HEK293 (cell line): Measurements from ENCODE around the gene HIVEP2.

Experiments
- CTCF ChIA-PET: fragments of 350-600 bp; formaldehyde crosslinking; extraction: SDS; loops from one replicate; lab custom pipeline; 2021; ENCODE audit warnings: antibody characterized with exemption; lab: Yijun Ruan, JAX
- POLR2A ChIA-PET: fragments of 300-600 bp; formaldehyde crosslinking; extraction: SDS; loops from one replicate; lab custom pipeline; 2020; ENCODE audit warnings: antibody characterized with exemption, inconsistent platforms; lab: Yijun Ruan, JAX
- H3K27ac ChIP-seq: fragments of 200-500 bp; sonication (Bioruptor generic); 2 replicates; pipeline ENCODE4 v1.5.1; 2014; ENCODE audit warnings: low read depth, low read length, control low read depth, inconsistent platforms; ENCODE audit errors: extremely low read depth
- H3K36me3 ChIP-seq, 2 experiments: fragments of 200-500 bp in 1 of 2; sonication (Bioruptor generic) in 1 of 2; 1 replicate in 1 of 2; 2 replicates in 1 of 2; pipeline ENCODE4 v1.5.1; 2014 to 2017; ENCODE audit warnings: inconsistent platforms in 2 of 2, low read length in 2 of 2; ENCODE audit not compliant: control insufficient read depth in 2 of 2, insufficient read depth in 1 of 2
- H3K4me1 ChIP-seq: fragments of 200-500 bp; sonication (Bioruptor generic); 2 replicates; pipeline ENCODE4 v1.5.1; 2014; ENCODE audit warnings: mild to moderate bottlenecking, low read length, inconsistent platforms; ENCODE audit not compliant: control insufficient read depth, insufficient read depth
- H3K4me3 ChIP-seq: 2 replicates; pipeline ENCODE4 v1.5.1; 2011; ENCODE audit warnings: low read depth, mild to moderate bottlenecking, control low read depth, low read length, moderate library complexity
- H3K9me3 ChIP-seq: fragments of 200-500 bp; sonication (Bioruptor generic); 2 replicates; pipeline ENCODE4 v1.5.1; 2014; ENCODE audit warnings: low read depth, low read length, inconsistent platforms; ENCODE audit not compliant: control insufficient read depth, insufficient read depth
- GLIS1 ChIP-seq: fragments of 450-650 bp; formaldehyde crosslinking; IDR thresholded peaks from 2 replicates; pipeline ENCODE4 v1.5.1; 2016; ENCODE audit warnings: missing biosample characterization, missing genetic modification characterization
- PRDM1 ChIP-seq: fragments of 450-650 bp; formaldehyde crosslinking; IDR thresholded peaks from 2 replicates; pipeline ENCODE4; 2016; ENCODE audit warnings: missing biosample characterization, missing genetic modification characterization
- PRDM2 ChIP-seq: fragments of 450-650 bp; formaldehyde crosslinking; IDR thresholded peaks from 2 replicates; pipeline ENCODE4 v1.5.1; 2016; ENCODE audit warnings: missing biosample characterization, missing genetic modification characterization, borderline replicate concordance
- SETDB1 ChIP-seq: IDR thresholded peaks from one replicate; pipeline ENCODE4 v1.6.1; 2017; ENCODE audit warnings: mild to moderate bottlenecking, low read length, moderate library complexity, mixed read lengths; ENCODE audit not compliant: insufficient read length
- ZBTB1 ChIP-seq: fragments of 450-650 bp; formaldehyde crosslinking; IDR thresholded peaks from 2 replicates; pipeline ENCODE4 v1.5.1; 2016; ENCODE audit warnings: missing biosample characterization, missing genetic modification characterization
- ZBTB7A ChIP-seq: fragments of 450-650 bp; formaldehyde crosslinking; IDR thresholded peaks from 2 replicates; pipeline ENCODE4 v1.5.1; 2016; ENCODE audit warnings: low read depth, missing biosample characterization, missing genetic modification characterization
- ZNF155 ChIP-seq: fragments of 450-650 bp; formaldehyde crosslinking; IDR thresholded peaks from 2 replicates; pipeline ENCODE4 v1.5.1; 2016; ENCODE audit warnings: missing biosample characterization, missing genetic modification characterization
- ZNF202 ChIP-seq: fragments of 450-650 bp; formaldehyde crosslinking; IDR thresholded peaks from 2 replicates; pipeline ENCODE4 v1.5.1; 2016; ENCODE audit warnings: missing biosample characterization, missing genetic modification characterization, borderline replicate concordance
- ZNF341 ChIP-seq: fragments of 450-650 bp; formaldehyde crosslinking; IDR thresholded peaks from 2 replicates; pipeline ENCODE4; 2016; ENCODE audit warnings: low read depth, missing biosample characterization, missing genetic modification characterization
- ZNF514 ChIP-seq: fragments of 450-650 bp; formaldehyde crosslinking; IDR thresholded peaks from 2 replicates; pipeline ENCODE4 v1.5.1; 2016; ENCODE audit warnings: missing biosample characterization, missing genetic modification characterization
- ZNF596 ChIP-seq: fragments of 450-650 bp; IDR thresholded peaks from 2 replicates; pipeline ENCODE4 v1.5.0; 2018; ENCODE audit warnings: missing biosample characterization, mild to moderate bottlenecking, missing genetic modification characterization, moderate library complexity
- ZNF629 ChIP-seq: fragments of 450-650 bp; formaldehyde crosslinking; IDR thresholded peaks from 2 replicates; pipeline ENCODE4 v1.5.1; 2017; ENCODE audit warnings: missing biosample characterization, missing genetic modification characterization
- ZNF791 ChIP-seq: fragments of 450-650 bp; formaldehyde crosslinking; IDR thresholded peaks from 2 replicates; pipeline ENCODE4 v1.5.1; 2016; ENCODE audit warnings: missing biosample characterization, missing genetic modification characterization

HIVEP2 gene

GRCh38 chr6:142937986-142938385, 7.0 kb downstream of the HIVEP2 start:
- no peak overlapping the region for H3K27ac ChIP-seq
- POLR2A ChIA-PET, result interaction anchor here (1.3 kb wide), 1 partner anchor 8 kb away, joined by 3 read pairs; no protein-coding TSS in a partner anchor
- CTCF ChIA-PET, result no interaction called here

GRCh38 chr6:142935553-142936517, 9.1 kb downstream of the HIVEP2 start:
- Histone ChIP-seq H3K9me3 (no peaks in the 10 kb centered on the region), H3K36me3 (no peaks in the 10 kb centered on the region), H3K4me3 (no peak overlapping the region), H3K27ac (no peak overlapping the region), H3K4me1 (peaks cover 15% of the 10 kb centered on the region; the same call in 1 of the 2 replicates)
- CTCF ChIA-PET, result interaction anchor here (0.6 to 0.7 kb wide), 2 partner anchors 105 to 191 kb away, joined by 4 read pairs; no protein-coding TSS in a partner anchor
- TF ChIP-seq PRDM2 (tag by site-specific recombination) (no peak), ZBTB1 (tag by site-specific recombination) (no peak), ZNF155 (tag by site-specific recombination) (no peak), ZNF202 (tag by site-specific recombination) (0 out of 2 replicates have a peak, but pooled peaks have one; percentile 11), ZBTB7A (tag by site-specific recombination) (no peak), ZNF514 (tag by site-specific recombination) (no peak), ZNF596 (0 out of 2 replicates have a peak, but pooled peaks have one; percentile 24), ZNF791 (tag by site-specific recombination) (no peak)
- POLR2A ChIA-PET, result interaction anchor here (1.1 kb wide), 1 partner anchor 10 kb away, joined by 5 read pairs; no protein-coding TSS in a partner anchor

More at GRCh38 chr6:142937986-142938385, 7.0 kb downstream of the HIVEP2 start:
- H3K4me3 ChIP-seq, result no peak overlapping the region
- TF ChIP-seq SETDB1 (no peak), GLIS1 (tag by site-specific recombination) (no peak), ZNF629 (tag by site-specific recombination) (no peak)
- H3K9me3 ChIP-seq, result no peaks in the 10 kb centered on the region
- H3K36me3 ChIP-seq, result no peaks in the 10 kb centered on the region
- peaks cover 21% of the 10 kb centered on the region for H3K4me1 ChIP-seq

- TF ChIP-seq ZNF341 (tag by site-specific recombination) (no peak), PRDM1 (tag by site-specific recombination) (0 out of 2 replicates have a peak, but pooled peaks have one; percentile 18)
- TF ChIP-seq, all 188 proteins: peak for 1
- ChIA-PET CTCF (interaction anchor here (0.6 kb wide), 1 partner anchor 367 kb away, joined by 3 read pairs; no protein-coding TSS in a partner anchor), POLR2A (interaction anchor here (1.0 kb wide), 1 partner anchor 9 kb away, joined by 3 read pairs; no protein-coding TSS in a partner anchor)
- no peaks in the 10 kb centered on the region for H3K36me3 ChIP-seq
- no peak overlapping the region for H3K4me3 ChIP-seq
- no peak overlapping the region for H3K27ac ChIP-seq
- H3K9me3 ChIP-seq, result no peaks in the 10 kb centered on the region
- peaks cover 10% of the 10 kb centered on the region; the same call in 1 of the 2 replicates for H3K4me1 ChIP-seq
Observed at GRCh38 chr6:142934599-142934998, 10.4 kb downstream of the HIVEP2 start.
